Activated naive CD8-positive, alpha-beta T cell treated with anti-CD3 and anti-CD28 coated beads, Interleukin-2, amount 10 ng/mL, durations not matched to agents 7 days and 5 days (primary cell): ENCODE data around the gene EMC10. TPM values are rescaled to one million over a fixed set of nuclear protein-coding genes. Genes with fewer than 3 reads are reported as not detected.

Experiments
- ATAC-seq: fragments of 150-1000 bp; cut with Tn5 transposase; one replicate; pipeline ENCODE4 v1.10.0; 2021; ENCODE audit warnings: low read depth, moderate library complexity
- POLR2A ChIA-PET: fragments of 350-600 bp; sonication (Branson Sonifier 250); formaldehyde crosslinking; loops from one replicate; lab custom pipeline; 2021; ENCODE audit warnings: antibody characterized with exemption; lab: Charles Lee
- DNase-seq: peaks from one replicate; pipeline ENCODE4 v3.0.0; 2021
- H3K27ac Mint-ChIP-seq: one replicate; pipeline ENCODE4 v1.8.0; 2022; ENCODE audit warnings: mild to moderate bottlenecking, mixed read lengths
- H3K27me3 Mint-ChIP-seq: one replicate; pipeline ENCODE4 v1.8.0; 2022; ENCODE audit warnings: mild to moderate bottlenecking, moderate library complexity, mixed read lengths
- H3K36me3 Mint-ChIP-seq: one replicate; pipeline ENCODE4 v1.8.0; 2021; ENCODE audit warnings: mild to moderate bottlenecking, mixed read lengths
- H3K4me1 Mint-ChIP-seq: one replicate; pipeline ENCODE4 v1.8.0; 2021; ENCODE audit warnings: mixed read lengths
- H3K4me3 Mint-ChIP-seq: one replicate; pipeline ENCODE4 v1.8.0; 2022; ENCODE audit warnings: mild to moderate bottlenecking, moderate library complexity, mixed read lengths
- H3K9me3 Mint-ChIP-seq: one replicate; pipeline ENCODE4 v1.8.0; 2021; ENCODE audit warnings: mixed read lengths
- total RNA-seq, 2 experiments: library from RNA; stranded (reverse); gene quantifications; one replicate each; pipeline ENCODE4 v1.2.3, GENCODE V29; 2021

The EMC10 gene
- total RNA-seq, 2 experiments from 2014 or later = 56.0 to 60.7 TPM

GRCh38 chr19:50500060-50500752, 23.9 kb downstream of the EMC10 start:
- Mint-ChIP-seq H3K27ac (no peak overlapping the region), H3K27me3 (no peaks in the 10 kb centered on the region), H3K4me1 (no peaks in the 10 kb centered on the region), H3K4me3 (no peak overlapping the region), H3K36me3 (no peaks in the 10 kb centered on the region), H3K9me3 (no peaks in the 10 kb centered on the region)
- POLR2A ChIA-PET = interaction anchor here (1.4 kb wide), 1 partner anchor 11 kb away, joined by 3 read pairs; the partner anchor contains the start of gene JOSD2
- ATAC-seq = peak; percentile 40
- no peak for DNase-seq

GRCh38 chr19:50500753-50501151, 24.4 kb downstream of the EMC10 start:
- no peak for DNase-seq

GRCh38 chr19:50501186-50501567, 24.9 kb downstream of the EMC10 start:
- Mint-ChIP-seq H3K4me3 (no peak overlapping the region), H3K9me3 (no peaks in the 10 kb centered on the region), H3K27me3 (no peaks in the 10 kb centered on the region), H3K27ac (no peak overlapping the region), H3K4me1 (no peaks in the 10 kb centered on the region), H3K36me3 (no peaks in the 10 kb centered on the region)
- ATAC-seq (no peak), DNase-seq (no peak)
- POLR2A ChIA-PET = interaction anchor here (1.4 kb wide), 1 partner anchor 10 kb away, joined by 3 read pairs; the partner anchor contains the start of gene JOSD2

More at GRCh38 chr19:50500753-50501151, 24.4 kb downstream of the EMC10 start:
- Mint-ChIP-seq H3K9me3 (no peaks in the 10 kb centered on the region), H3K4me1 (no peaks in the 10 kb centered on the region), H3K27me3 (no peaks in the 10 kb centered on the region), H3K36me3 (no peaks in the 10 kb centered on the region), H3K4me3 (no peak overlapping the region), H3K27ac (no peak overlapping the region)
- POLR2A ChIA-PET = interaction anchor here (1.4 kb wide), 1 partner anchor 10 kb away, joined by 3 read pairs; the partner anchor contains the start of gene JOSD2
- no peak for ATAC-seq

GRCh38 chr19:50501568-50502475, 25.5 kb downstream of the EMC10 start:
- Mint-ChIP-seq H3K27me3 (no peaks in the 10 kb centered on the region), H3K9me3 (no peaks in the 10 kb centered on the region), H3K4me1 (no peaks in the 10 kb centered on the region), H3K27ac (no peak overlapping the region), H3K36me3 (peaks cover 1% of the 10 kb centered on the region), H3K4me3 (no peak overlapping the region)
- no peak for DNase-seq
- no peak for ATAC-seq
- POLR2A ChIA-PET = interaction anchor here (1.4 kb wide), 1 partner anchor 9 kb away, joined by 3 read pairs; the partner anchor contains the start of gene JOSD2

GRCh38 chr19:50505856-50506611, 29.7 kb downstream of the EMC10 start:
- Mint-ChIP-seq H3K27ac (no peak overlapping the region), H3K36me3 (peaks cover 8% of the 10 kb centered on the region), H3K4me3 (no peak overlapping the region), H3K27me3 (no peaks in the 10 kb centered on the region), H3K9me3 (no peaks in the 10 kb centered on the region), H3K4me1 (peaks cover 12% of the 10 kb centered on the region)
- no peak for ATAC-seq
- no peak for DNase-seq
- POLR2A ChIA-PET = no interaction called here

- Mint-ChIP-seq H3K9me3 (no peaks in the 10 kb centered on the region), H3K27ac (no peak overlapping the region), H3K4me1 (peaks cover 15% of the 10 kb centered on the region), H3K27me3 (no peaks in the 10 kb centered on the region), H3K4me3 (no peak overlapping the region), H3K36me3 (peaks cover 8% of the 10 kb centered on the region)
- ATAC-seq (no peak), DNase-seq (no peak)
- POLR2A ChIA-PET = no interaction called here
These were observed 30.4 kb downstream of the EMC10 start for GRCh38 chr19:50506700-50507099.

- DNase-seq (no peak), ATAC-seq (no peak)
- Mint-ChIP-seq H3K27me3 (no peaks in the 10 kb centered on the region), H3K4me3 (no peak overlapping the region), H3K4me1 (peaks cover 17% of the 10 kb centered on the region), H3K9me3 (no peaks in the 10 kb centered on the region), H3K36me3 (peaks cover 8% of the 10 kb centered on the region), H3K27ac (no peak overlapping the region)
- POLR2A ChIA-PET = no interaction called here
These were observed 31.1 kb downstream of the EMC10 start for GRCh38 chr19:50507376-50507775.

GRCh38 chr19:50508843-50509190, 32.5 kb downstream of the EMC10 start:
- Mint-ChIP-seq H3K4me1 (peaks cover 18% of the 10 kb centered on the region), H3K9me3 (no peaks in the 10 kb centered on the region), H3K27me3 (peaks cover 2% of the 10 kb centered on the region), H3K36me3 (peaks cover 8% of the 10 kb centered on the region), H3K27ac (peak overlapping the region; percentile 73), H3K4me3 (peak overlapping the region; percentile 29)
- DNase-seq (no peak), ATAC-seq (no peak)
- POLR2A ChIA-PET = interaction anchor here (0.6 to 0.7 kb wide), 2 partner anchors 75 to 1062 kb away, joined by 3 read pairs; no protein-coding TSS in a partner anchor

- no peak for ATAC-seq
- DNase-seq = no peak
- H3K27ac Mint-ChIP-seq = peak overlapping the region; percentile 71
- POLR2A ChIA-PET = interaction anchor here (0.6 kb wide), 1 partner anchor 76 kb away, joined by 3 read pairs; no protein-coding TSS in a partner anchor
- no peaks in the 10 kb centered on the region for H3K9me3 Mint-ChIP-seq
- H3K4me3 Mint-ChIP-seq = peak overlapping the region; percentile 33
- H3K27me3 Mint-ChIP-seq = peaks cover 2% of the 10 kb centered on the region
- peaks cover 8% of the 10 kb centered on the region for H3K36me3 Mint-ChIP-seq
- peaks cover 18% of the 10 kb centered on the region for H3K4me1 Mint-ChIP-seq
These were observed 33.1 kb downstream of the EMC10 start for GRCh38 chr19:50509366-50509765.

GRCh38 chr19:50510121-50510670, 33.9 kb downstream of the EMC10 start:
- Mint-ChIP-seq H3K4me3 (peak overlapping the region; percentile 99), H3K4me1 (peaks cover 18% of the 10 kb centered on the region), H3K27me3 (peaks cover 2% of the 10 kb centered on the region), H3K36me3 (peaks cover 8% of the 10 kb centered on the region), H3K27ac (peak overlapping the region; percentile 100), H3K9me3 (no peaks in the 10 kb centered on the region)
- no peak for ATAC-seq
- DNase-seq = no peak
- POLR2A ChIA-PET = interaction anchor here (0.5 to 1.5 kb wide), 2 partner anchors 9 to 22 kb away, joined by 3 read pairs; no protein-coding TSS in a partner anchor

- POLR2A ChIA-PET = interaction anchor here (0.5 to 1.5 kb wide), 17 partner anchors 10 to 621 kb away, joined by 3 to 7 read pairs (median 4); partner anchors contain the start of genes GARIN5A, KCNC3 and POLD1
- no peaks in the 10 kb centered on the region for H3K9me3 Mint-ChIP-seq
- H3K27ac Mint-ChIP-seq = peak overlapping the region; percentile 100
- peaks cover 8% of the 10 kb centered on the region for H3K36me3 Mint-ChIP-seq
- H3K27me3 Mint-ChIP-seq = peaks cover 3% of the 10 kb centered on the region
- peak overlapping the region; percentile 99 for H3K4me3 Mint-ChIP-seq
- DNase-seq (no peak), ATAC-seq (no peak)
- peaks cover 18% of the 10 kb centered on the region for H3K4me1 Mint-ChIP-seq
These were observed 34.4 kb downstream of the EMC10 start for GRCh38 chr19:50510700-50511068.

- Mint-ChIP-seq H3K4me3 (peak within 1 kb of the TSS; percentile 99), H3K36me3 (peaks cover 8% of the 10 kb centered on the region), H3K9me3 (no peaks in the 10 kb centered on the region), H3K27me3 (peaks cover 6% of the 10 kb centered on the region), H3K27ac (peak within 1 kb of the TSS; percentile 100), H3K4me1 (peaks cover 18% of the 10 kb centered on the region)
- ATAC-seq (peak; percentile 95), DNase-seq (peak; percentile 95)
- POLR2A ChIA-PET = interaction anchor here (0.5 to 1.5 kb wide), 18 partner anchors 10 to 621 kb away, joined by 3 to 7 read pairs (median 4); partner anchors contain the start of genes GARIN5A, KCNC3, POLD1 and ZNF473
These were observed 34.9 kb downstream of the EMC10 start, which contains the start of gene JOSD2 for GRCh38 chr19:50511069-50511822. Gene JOSD2, minus strand, starts transcription at chr19:50511191. Its CDS starts 760 bp downstream, at chr19:50510431.
